SJSA1 (cell line): ENCODE data around the gene TRPV3. TPM values are rescaled to one million over a fixed set of nuclear protein-coding genes. Genes with fewer than 3 reads are reported as not detected.
"Not testable (repeated sequence)": the region's sequence is repeated elsewhere in the genome, so short reads cannot be mapped to it uniquely, and the experiment has no call there.

Experiments used
- DNase-seq, 2 experiments: peaks; one replicate each; pipeline ENCODE4 v3.0.0-alpha.2; 2015 to 2020; ENCODE audit warnings: low spot score in 2 of 2, low read depth in 1 of 2
- H3K27ac ChIP-seq: fragments of 250-450 bp; sonication (Bioruptor Pico); 2 replicates; pipeline ENCODE4 v1.5.1; 2020; ENCODE audit warnings: mild to moderate bottlenecking, moderate library complexity
- H3K27me3 ChIP-seq: fragments of 250-450 bp; sonication (Bioruptor Pico); replicated peaks from 2 replicates; pipeline ENCODE4 v1.5.1; 2020; ENCODE audit warnings: mild to moderate bottlenecking, moderate library complexity
- H3K36me3 ChIP-seq: fragments of 250-450 bp; sonication (Bioruptor Pico); 2 replicates; pipeline ENCODE4 v1.5.1; 2020; ENCODE audit warnings: mild to moderate bottlenecking
- H3K4me1 ChIP-seq: fragments of 250-450 bp; sonication (Bioruptor Pico); replicated peaks from 2 replicates; pipeline ENCODE4 v1.6.1; 2021; ENCODE audit warnings: mild to moderate bottlenecking
- H3K4me3 ChIP-seq: fragments of 250-450 bp; sonication (Bioruptor Pico); 2 replicates; pipeline ENCODE4 v1.5.1; 2020; ENCODE audit warnings: mild to moderate bottlenecking
- H3K9me3 ChIP-seq: fragments of 250-450 bp; sonication (Bioruptor Pico); replicated peaks from 2 replicates; pipeline ENCODE4 v1.5.1; 2020; ENCODE audit warnings: mild to moderate bottlenecking
- total RNA-seq: library from RNA; depleted of rRNA; stranded (reverse); fragments of >200 nt; shearing (Covaris generic); gene quantifications from 2 replicates; pipeline ENCODE4 v1.2.3, GENCODE V29; 2014; rRNA removed

The TRPV3 gene
- total RNA-seq, 1 experiment from 2014 or later = not detected

DNA sequence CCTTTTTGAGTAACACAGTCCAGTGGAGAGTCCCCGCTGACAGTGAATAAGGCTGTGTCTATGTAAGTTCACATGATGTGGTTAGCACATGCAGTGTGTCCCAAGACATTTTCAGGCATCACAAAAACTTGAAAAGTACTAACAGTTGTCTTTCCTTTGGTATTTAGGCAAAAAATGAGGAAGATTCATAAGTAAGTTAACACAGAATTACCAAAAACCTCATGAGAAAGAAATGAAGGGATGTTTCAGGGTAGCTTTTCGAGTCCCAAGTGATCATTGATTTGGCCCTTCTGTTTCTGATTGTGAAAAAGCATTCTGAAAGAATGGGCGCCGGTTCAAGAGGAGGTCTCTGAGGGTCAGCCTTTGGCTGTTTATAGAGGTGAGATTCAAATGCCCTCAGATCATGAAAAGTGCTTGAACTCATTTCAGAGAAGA, 82.3 kb downstream of the TRPV3 start:
- no peak overlapping the region for H3K4me3 ChIP-seq
- DNase-seq = no peak
- H3K27ac ChIP-seq = no peak overlapping the region

DNA sequence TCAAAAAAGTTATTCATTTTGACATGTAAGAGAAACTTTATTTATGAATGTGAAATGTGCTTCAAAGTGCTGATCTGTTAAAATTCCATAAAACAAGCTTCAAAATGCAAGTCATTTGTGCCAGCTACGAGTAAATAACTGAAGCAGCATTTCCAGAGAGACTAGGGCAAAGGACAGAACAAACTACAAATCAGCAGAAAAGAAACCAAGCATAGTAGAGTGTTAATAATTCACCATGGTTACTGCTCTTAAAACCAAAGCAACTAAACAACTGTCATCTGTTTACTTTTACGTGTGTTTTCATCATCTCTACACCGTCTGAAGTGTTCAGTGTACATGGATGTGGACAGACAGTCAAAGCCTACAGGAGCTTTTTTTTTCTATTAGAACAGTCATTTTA, 83.4 kb downstream of the TRPV3 start:
- no peak for DNase-seq
- Histone ChIP-seq H3K4me1 (no peaks in the 10 kb centered on the region), H3K36me3 (no peaks in the 10 kb centered on the region), H3K27me3 (no peaks in the 10 kb centered on the region), H3K4me3 (no peak overlapping the region), H3K9me3 (no peaks in the 10 kb centered on the region), H3K27ac (no peak overlapping the region)

More for the DNA sequence above, 82.3 kb downstream of the TRPV3 start:
- H3K4me1 ChIP-seq = no peaks in the 10 kb centered on the region
- H3K9me3 ChIP-seq = no peaks in the 10 kb centered on the region
- H3K27me3 ChIP-seq = no peaks in the 10 kb centered on the region
- no peaks in the 10 kb centered on the region for H3K36me3 ChIP-seq

- Histone ChIP-seq H3K9me3 (no peaks in the 10 kb centered on the region), H3K36me3 (no peaks in the 10 kb centered on the region), H3K27me3 (0 out of 2 replicates have a peak, but pooled peaks cover 4% of the 10 kb centered on the region), H3K4me1 (no peaks in the 10 kb centered on the region), H3K4me3 (no peak overlapping the region), H3K27ac (no peak overlapping the region)
- DNase-seq = no peak
These were observed 85.5 kb downstream of the TRPV3 start for GRCh38 chr17:3472137-3472536.

GRCh38 chr17:3471599-3471998, 86.0 kb downstream of the TRPV3 start, which contains the start of gene SPATA22:
Gene SPATA22, minus strand, starts transcription at chr17:3471819. Its CDS starts 2,494 bp downstream, at chr17:3469325.
- Histone ChIP-seq H3K27me3 (0 out of 2 replicates have a peak, but pooled peaks cover 4% of the 10 kb centered on the region), H3K9me3 (no peaks in the 10 kb centered on the region), H3K27ac (no peak within 1 kb of the TSS), H3K36me3 (no peaks in the 10 kb centered on the region), H3K4me1 (no peaks in the 10 kb centered on the region), H3K4me3 (no peak within 1 kb of the TSS)
- DNase-seq = no peak

DNA sequence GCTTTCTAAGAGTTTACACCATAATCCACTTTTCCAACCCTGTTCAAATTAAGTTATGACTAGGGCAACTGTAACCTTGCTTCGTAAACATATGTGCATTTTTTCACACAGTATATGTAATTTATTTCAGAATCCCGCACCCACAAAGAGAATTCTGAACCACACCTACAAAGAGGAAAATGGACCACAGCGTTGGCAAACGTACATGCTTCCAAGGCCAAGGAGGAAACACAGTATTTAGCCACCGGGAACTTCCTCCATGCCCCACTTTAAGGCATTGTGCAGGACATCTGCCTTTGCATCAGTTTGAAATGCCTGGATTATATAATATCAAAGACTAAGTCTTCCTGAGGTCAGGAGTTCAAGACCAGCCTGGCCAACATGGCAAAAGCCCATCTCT, 88.1 kb downstream of the TRPV3 start:
- no peaks in the 10 kb centered on the region for H3K36me3 ChIP-seq

GRCh38 chr17:3466355-3466754, 91.3 kb downstream of the TRPV3 start:
- not testable (repeated sequence) for DNase-seq, H3K4me1 ChIP-seq, H3K4me3 ChIP-seq, H3K36me3 ChIP-seq, H3K27me3 ChIP-seq, H3K27ac ChIP-seq, H3K9me3 ChIP-seq

More for the DNA sequence above, 88.1 kb downstream of the TRPV3 start:
- no peak overlapping the region for H3K27ac ChIP-seq
- DNase-seq = no peak
- H3K9me3 ChIP-seq = no peaks in the 10 kb centered on the region
- H3K4me1 ChIP-seq = no peaks in the 10 kb centered on the region
- H3K4me3 ChIP-seq = no peak overlapping the region
- 0 out of 2 replicates have a peak, but pooled peaks cover 4% of the 10 kb centered on the region for H3K27me3 ChIP-seq

Other genes starting within 250 kb of the TRPV3 start
- not detected in 2 replicates for gene OR3A2, start 171.5 kb downstream of the TRPV3 start, total RNA-seq
- not detected in 2 replicates for gene OR1E1, start 159.4 kb downstream of the TRPV3 start, total RNA-seq
- not detected in 2 replicates for gene OR3A3, start 146.4 kb downstream of the TRPV3 start, total RNA-seq
- not detected in 2 replicates for gene OR1E2, start 124.0 kb downstream of the TRPV3 start, total RNA-seq
- gene SPATA22, start 86.0 kb downstream of the TRPV3 start, total RNA-seq = not detected in 2 replicates
- gene ASPA, start 81.8 kb downstream of the TRPV3 start, total RNA-seq = 0.18 TPM in 1 of 2 replicates, not detected in the other
- 0.24 and 1.1 TPM in 2 replicates for gene TRPV1, start 51.6 kb upstream of the TRPV3 start, total RNA-seq
- gene SHPK, start 78.4 kb upstream of the TRPV3 start, total RNA-seq = 9.6 and 11.3 TPM in 2 replicates
- gene CTNS, start 78.9 kb upstream of the TRPV3 start, total RNA-seq = 8.9 and 26.6 TPM in 2 replicates
- gene TAX1BP3, start 110.8 kb upstream of the TRPV3 start, total RNA-seq = 230 and 293 TPM in 2 replicates
- gene EMC6, start 111.0 kb upstream of the TRPV3 start, total RNA-seq = 21.5 and 34.3 TPM in 2 replicates
- gene P2RX5, start 138.3 kb upstream of the TRPV3 start, total RNA-seq = not detected in 2 replicates
- 5.8 and 16.2 TPM in 2 replicates for gene HASPIN, start 166.1 kb upstream of the TRPV3 start, total RNA-seq
- gene ITGAE, start 243.4 kb upstream of the TRPV3 start, total RNA-seq = 19.0 and 30.6 TPM in 2 replicates